Fibroblast of lung (primary cell): Measurements from ENCODE around the gene ARFGAP3.

Experiments used
- EZH2 ChIP-seq: IDR thresholded peaks from 2 replicates; pipeline ENCODE4 v1.5.1; 2012; ENCODE audit warnings: low read length, control low read depth, mild to moderate bottlenecking; ENCODE audit errors: missing control alignments
- TF ChIP-seq, protein P1 (sequence below), 2 donors: IDR thresholded peaks in 1 of 2; conservative IDR thresholded peaks in 1 of 2; 1 replicate in 1 of 2; 2 replicates in 1 of 2; pipeline ENCODE4 v1.5.1; 2011 to 2012; ENCODE audit warnings: low read length in 2 of 2, control low read depth in 1 of 2, inconsistent platforms in 1 of 2, low read depth in 1 of 2, mild to moderate bottlenecking in 1 of 2

DNA sequence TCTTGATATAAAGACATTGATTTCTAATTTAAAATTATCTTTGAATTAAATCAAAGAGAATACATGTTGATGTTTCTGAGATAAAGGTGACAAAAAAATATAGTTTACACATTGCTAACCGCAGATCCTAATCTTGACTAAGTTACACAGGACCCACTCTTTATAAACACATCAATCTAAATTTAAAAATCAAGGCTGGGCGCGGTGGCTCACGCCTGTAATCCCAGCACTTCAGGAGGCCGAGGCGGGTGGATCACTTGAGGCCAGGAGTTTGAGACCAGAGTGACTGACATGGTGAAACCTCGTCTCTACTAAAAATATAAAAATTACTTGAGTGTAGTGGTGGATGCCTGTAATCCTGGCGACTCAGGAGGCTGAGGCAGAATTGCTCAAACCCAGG lies 1.9 kb downstream of the ARFGAP3 start:
- TF ChIP-seq, protein P1, sequence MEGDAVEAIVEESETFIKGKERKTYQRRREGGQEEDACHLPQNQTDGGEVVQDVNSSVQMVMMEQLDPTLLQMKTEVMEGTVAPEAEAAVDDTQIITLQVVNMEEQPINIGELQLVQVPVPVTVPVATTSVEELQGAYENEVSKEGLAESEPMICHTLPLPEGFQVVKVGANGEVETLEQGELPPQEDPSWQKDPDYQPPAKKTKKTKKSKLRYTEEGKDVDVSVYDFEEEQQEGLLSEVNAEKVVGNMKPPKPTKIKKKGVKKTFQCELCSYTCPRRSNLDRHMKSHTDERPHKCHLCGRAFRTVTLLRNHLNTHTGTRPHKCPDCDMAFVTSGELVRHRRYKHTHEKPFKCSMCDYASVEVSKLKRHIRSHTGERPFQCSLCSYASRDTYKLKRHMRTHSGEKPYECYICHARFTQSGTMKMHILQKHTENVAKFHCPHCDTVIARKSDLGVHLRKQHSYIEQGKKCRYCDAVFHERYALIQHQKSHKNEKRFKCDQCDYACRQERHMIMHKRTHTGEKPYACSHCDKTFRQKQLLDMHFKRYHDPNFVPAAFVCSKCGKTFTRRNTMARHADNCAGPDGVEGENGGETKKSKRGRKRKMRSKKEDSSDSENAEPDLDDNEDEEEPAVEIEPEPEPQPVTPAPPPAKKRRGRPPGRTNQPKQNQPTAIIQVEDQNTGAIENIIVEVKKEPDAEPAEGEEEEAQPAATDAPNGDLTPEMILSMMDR (conservative IDR thresholded peaks at IDR 0.05 in 1 of 2, IDR thresholded peaks at IDR 0.05 in 1 of 2; ENCODE audit: low read depth in 1 of 2, low read length in 2 of 2) = no peak
- no peak for TF ChIP-seq EZH2
